ENCODE results near the gene ELP4.
"Not testable (repeated sequence)": the region's sequence is repeated elsewhere in the genome, so short reads cannot be mapped to it uniquely, and the experiment has no call there.

Gene ELP4, protein sequence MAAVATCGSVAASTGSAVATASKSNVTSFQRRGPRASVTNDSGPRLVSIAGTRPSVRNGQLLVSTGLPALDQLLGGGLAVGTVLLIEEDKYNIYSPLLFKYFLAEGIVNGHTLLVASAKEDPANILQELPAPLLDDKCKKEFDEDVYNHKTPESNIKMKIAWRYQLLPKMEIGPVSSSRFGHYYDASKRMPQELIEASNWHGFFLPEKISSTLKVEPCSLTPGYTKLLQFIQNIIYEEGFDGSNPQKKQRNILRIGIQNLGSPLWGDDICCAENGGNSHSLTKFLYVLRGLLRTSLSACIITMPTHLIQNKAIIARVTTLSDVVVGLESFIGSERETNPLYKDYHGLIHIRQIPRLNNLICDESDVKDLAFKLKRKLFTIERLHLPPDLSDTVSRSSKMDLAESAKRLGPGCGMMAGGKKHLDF

GRCh38 chr11:31509429-31510345, at the start of gene ELP4, which contains the start of gene IMMP1L:
Gene ELP4, plus strand, starts transcription at chr11:31509767. Its CDS starts 18 bp downstream, at chr11:31509785.
Gene IMMP1L, minus strand, starts transcription at chr11:31509622. Its CDS starts 46,346 bp downstream, at chr11:31463276.
- DNase-seq (ENCODE audit: low read depth in 3 of 3, low spot score in 1 of 3): peak; percentile 87 to 91 (median 89)

- DNase-seq (ENCODE audit: low read depth in 3 of 3, low spot score in 1 of 3): no peak
Measured at GRCh38 chr11:31464436-31464835, 45.1 kb upstream of the ELP4 start.

DNA sequence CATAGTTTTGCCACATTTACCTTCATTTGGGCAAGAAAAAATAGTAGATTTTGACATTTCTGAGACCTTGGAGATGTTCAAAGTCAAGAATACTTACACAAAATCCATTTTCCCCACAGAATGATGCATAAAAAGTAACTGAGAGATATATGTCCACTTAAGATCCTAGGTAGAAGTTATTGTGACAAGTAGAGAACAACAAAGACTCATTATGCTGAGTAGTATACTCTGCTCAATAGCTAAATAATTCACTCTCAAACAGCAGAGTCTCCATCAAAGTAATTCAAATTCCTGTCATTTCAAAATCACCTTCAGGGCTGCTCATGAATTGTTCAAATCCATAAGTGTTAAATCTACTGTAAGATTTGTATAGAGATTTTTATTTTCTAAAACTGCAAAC, 35.5 kb upstream of the ELP4 start:
- DNase-seq (ENCODE audit: low read depth in 3 of 3, low spot score in 1 of 3): no peak

- no peak for DNase-seq (ENCODE audit: low read depth in 3 of 3, low spot score in 1 of 3)
Measured at GRCh38 chr11:31477528-31478222, 31.9 kb upstream of the ELP4 start.

- DNase-seq (ENCODE audit: low read depth in 3 of 3, low spot score in 1 of 3): no peak
Measured at GRCh38 chr11:31478223-31478590, 31.4 kb upstream of the ELP4 start.

DNA sequence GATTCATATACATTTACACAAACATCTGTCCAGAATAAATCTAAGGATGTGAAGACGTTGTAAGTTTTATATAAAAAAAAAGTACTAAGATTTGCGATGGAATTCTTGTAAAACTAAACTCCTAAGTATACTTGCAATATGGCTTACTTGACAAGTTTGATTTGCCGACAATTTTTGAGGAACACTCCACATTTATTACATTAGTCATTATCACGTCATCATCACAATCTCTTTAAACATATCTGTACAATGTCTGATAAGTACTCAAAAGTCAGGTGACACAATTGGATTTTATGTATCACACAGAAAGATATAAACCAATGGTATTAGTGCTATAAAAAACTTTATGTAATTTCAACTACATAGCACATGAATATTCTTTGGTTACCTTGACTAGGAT, 30.5 kb upstream of the ELP4 start:
- no peak for DNase-seq (ENCODE audit: low read depth in 3 of 3, low spot score in 1 of 3)

GRCh38 chr11:31480930-31481329, 28.6 kb upstream of the ELP4 start:
- no peak for DNase-seq (ENCODE audit: low read depth in 3 of 3, low spot score in 1 of 3)

DNA sequence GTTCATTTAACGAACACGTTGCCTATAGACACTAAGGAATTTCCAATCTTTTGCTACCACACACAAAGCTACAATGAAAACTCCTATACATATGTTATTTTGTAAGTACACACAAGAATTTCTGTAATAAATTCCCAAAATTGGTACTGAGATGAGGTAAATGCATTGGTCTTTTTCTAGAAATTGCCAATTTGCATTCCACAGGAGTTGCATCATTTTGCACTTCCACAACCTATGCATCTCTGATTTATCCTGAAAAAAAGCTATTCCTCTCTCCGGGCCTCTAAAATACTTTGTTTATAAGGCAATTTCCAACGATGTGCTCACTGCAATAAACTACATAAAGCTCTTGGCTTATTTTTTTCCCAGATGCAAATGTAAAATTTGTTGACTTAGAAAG, 25.1 kb upstream of the ELP4 start:
- no peak for DNase-seq (ENCODE audit: low read depth in 3 of 3, low spot score in 1 of 3)

DNA sequence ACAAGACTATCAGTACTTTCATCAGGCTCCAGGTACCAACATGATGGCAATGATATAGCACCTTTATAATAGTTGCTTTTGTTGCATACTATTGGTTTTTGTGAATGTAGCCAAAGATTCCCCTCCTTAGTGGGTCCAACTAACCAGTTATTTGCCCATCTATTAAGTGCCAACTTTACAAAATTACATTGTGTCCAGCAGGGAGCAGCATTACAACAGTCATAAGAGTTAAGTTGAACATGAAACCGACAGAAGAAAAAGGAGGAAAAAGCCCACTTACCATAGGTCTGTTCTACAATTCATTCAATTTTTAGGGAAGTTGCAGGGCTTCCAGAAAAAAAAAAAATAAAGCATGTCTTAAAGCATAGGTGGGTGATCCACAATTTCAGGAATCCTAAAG, 21.7 kb upstream of the ELP4 start:
- no peak for DNase-seq (ENCODE audit: low read depth in 3 of 3, low spot score in 1 of 3)

- no peak for DNase-seq (ENCODE audit: low read depth in 3 of 3, low spot score in 1 of 3)
Measured at GRCh38 chr11:31492320-31492913, 17.1 kb upstream of the ELP4 start.

GRCh38 chr11:31493235-31493634, 16.3 kb upstream of the ELP4 start:
- no peak for DNase-seq (ENCODE audit: low read depth in 3 of 3, low spot score in 1 of 3)

- DNase-seq (ENCODE audit: low read depth in 3 of 3, low spot score in 1 of 3): not testable (repeated sequence)
Measured at GRCh38 chr11:31493762-31494161, 15.8 kb upstream of the ELP4 start.

DNA sequence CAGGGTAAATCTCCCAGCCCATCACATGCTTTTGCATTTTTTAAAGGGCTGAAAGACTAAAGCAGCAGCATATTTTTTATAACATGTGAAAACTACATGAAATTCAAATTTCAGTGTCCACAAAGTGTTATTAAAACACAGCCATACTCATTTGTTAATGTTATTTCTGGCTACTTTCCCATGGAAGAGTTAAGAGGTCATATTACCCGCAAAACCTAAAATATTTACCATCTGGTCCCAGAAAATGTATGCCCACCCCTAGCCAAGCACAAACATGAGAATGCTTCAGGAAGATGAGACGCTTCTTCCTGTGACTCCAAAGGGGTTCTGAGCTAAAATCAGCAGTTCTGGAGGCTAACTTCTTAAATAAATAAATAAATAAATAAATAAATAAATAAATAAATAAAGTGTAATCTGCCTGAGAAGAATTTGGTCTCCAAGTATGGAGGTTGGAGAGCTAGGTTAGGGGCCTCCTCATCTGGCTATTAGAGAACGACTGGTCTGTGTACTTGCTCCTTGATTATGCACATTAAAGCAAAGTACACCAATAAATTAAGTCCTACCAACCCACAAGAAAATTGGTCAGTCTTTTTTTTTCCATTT, 9.9 kb upstream of the ELP4 start:
- DNase-seq (ENCODE audit: low read depth in 3 of 3, low spot score in 1 of 3): no peak

GRCh38 chr11:31500560-31500959, 9.0 kb upstream of the ELP4 start:
- no peak for DNase-seq (ENCODE audit: low read depth in 3 of 3, low spot score in 1 of 3)

GRCh38 chr11:31509051-31509428, 527 bp upstream of the ELP4 start:
- no peak for DNase-seq (ENCODE audit: low read depth in 3 of 3, low spot score in 1 of 3)

DNA sequence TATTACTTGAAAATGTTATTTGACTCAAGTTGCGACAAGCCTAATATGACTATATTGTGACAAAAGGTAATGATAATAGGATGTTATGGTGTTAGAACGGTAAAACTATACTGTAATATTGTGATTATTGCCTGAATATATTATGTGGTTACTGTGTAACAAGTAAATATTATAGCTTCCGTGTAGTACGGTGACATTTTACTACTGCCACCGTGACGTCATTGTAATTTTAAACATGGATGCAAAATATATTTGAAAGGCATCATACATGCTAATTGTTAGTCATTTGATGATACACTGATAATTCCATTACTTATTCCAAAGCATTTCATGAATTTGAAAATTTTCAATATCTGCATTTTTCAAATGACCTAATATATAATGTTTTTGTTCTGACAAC, 2.5 kb downstream of the ELP4 start:
- DNase-seq (ENCODE audit: low read depth in 3 of 3, low spot score in 1 of 3): no peak

DNA sequence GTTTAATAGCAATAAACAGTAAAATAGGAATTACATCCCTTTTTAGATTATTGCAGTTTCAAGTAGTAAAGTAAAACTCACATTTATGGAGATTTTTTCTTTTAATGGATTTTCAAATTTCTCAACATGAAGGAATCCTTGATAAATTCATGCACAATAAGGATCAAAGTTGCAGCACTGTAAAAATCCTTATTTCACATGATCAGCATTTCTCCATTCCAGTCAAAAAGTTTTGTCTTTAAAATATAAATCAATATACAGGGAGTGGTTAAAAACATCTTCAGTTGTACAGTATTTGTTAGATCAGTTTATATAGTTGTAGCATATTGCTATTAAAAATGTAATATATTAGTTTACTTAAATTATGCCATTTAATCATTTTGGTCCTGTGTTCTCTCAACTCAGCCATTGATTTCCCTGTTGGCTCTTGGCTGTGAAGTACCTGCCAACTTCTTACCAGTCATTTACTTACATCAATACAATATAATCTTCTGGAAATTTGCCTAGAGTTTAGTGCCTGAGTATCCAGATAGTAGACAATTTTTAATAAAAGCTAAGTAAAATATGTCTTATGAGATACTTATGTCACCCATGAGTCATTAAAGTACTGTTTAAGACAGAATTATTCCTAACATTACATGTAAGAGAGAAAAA, 12.1 kb downstream of the ELP4 start:
- no peak for DNase-seq (ENCODE audit: low read depth in 3 of 3, low spot score in 1 of 3)

DNA sequence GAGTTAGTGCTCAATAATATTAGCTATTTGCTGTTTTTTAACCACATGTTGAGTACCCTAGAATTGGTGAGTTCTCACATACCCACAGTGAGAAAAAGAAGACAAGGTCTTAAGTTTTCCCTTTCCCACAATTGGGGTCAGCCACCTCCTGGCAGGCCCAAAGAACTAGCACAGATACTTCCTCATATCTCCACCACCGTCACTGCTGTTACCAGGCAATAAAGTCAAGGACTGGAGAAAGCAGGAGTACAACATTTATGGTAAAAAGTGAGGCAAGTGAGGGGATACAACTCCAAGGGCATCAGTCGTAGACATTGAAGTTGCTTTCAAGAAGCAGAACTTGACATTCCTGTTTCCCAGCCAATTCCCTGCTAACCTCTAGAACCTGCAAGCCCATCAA, 19.6 kb downstream of the ELP4 start:
- DNase-seq (ENCODE audit: low read depth in 3 of 3, low spot score in 1 of 3): no peak

GRCh38 chr11:31529701-31530100, 20.1 kb downstream of the ELP4 start:
- DNase-seq (ENCODE audit: low read depth in 3 of 3, low spot score in 1 of 3): no peak

- DNase-seq (ENCODE audit: low read depth in 3 of 3, low spot score in 1 of 3): no peak
Measured at GRCh38 chr11:31531293-31531692, 21.7 kb downstream of the ELP4 start.

Measured in stimulated activated CD4-positive, alpha-beta T cell treated with anti-CD3 and anti-CD28 coated beads, TNF-alpha, amount 100 ng/mL, for 1 hour (primary cell).